GM23338 (cell line): Measurements from ENCODE around the gene OVCA2. TPM values are rescaled to one million over a fixed set of nuclear protein-coding genes. Genes with fewer than 3 reads are reported as not detected.
"Not testable (repeated sequence)": the region's sequence is repeated elsewhere in the genome, so short reads cannot be mapped to it uniquely, and the experiment has no call there.

Experiments used
- ATAC-seq: fragments of 200-7000 bp; cut with Tn5 transposase; 3 replicates; pipeline ENCODE4 v1.9.1; 2020
- DNase-seq: peaks from one replicate; pipeline ENCODE4 v3.0.0-alpha.2; 2015; ENCODE audit warnings: low spot score
- H2AFZ ChIP-seq: fragments of 200-600 bp; sonication (generic); 2 replicates; pipeline ENCODE4 v1.8.0; 2016; ENCODE audit warnings: antibody characterized with exemption, mild to moderate bottlenecking, moderate library complexity
- H3F3A ChIP-seq: fragments of 200-600 bp; sonication (generic); replicated peaks from 2 replicates; pipeline ENCODE4 v1.8.0; 2017; ENCODE audit warnings: antibody characterized with exemption, mixed run types, low read depth
- H3K27ac ChIP-seq: fragments of 200-600 bp; sonication (generic); 2 replicates; pipeline ENCODE4 v1.6.1; 2016; ENCODE audit warnings: low read depth
- H3K27me3 ChIP-seq: fragments of 200-600 bp; sonication (generic); 2 replicates; pipeline ENCODE4 v1.8.0; 2016; ENCODE audit warnings: mild to moderate bottlenecking, mixed run types, moderate library complexity; ENCODE audit not compliant: insufficient read depth
- H3K36me3 ChIP-seq: fragments of 200-600 bp; sonication (generic); 2 replicates; pipeline ENCODE4 v1.8.0; 2016; ENCODE audit warnings: mild to moderate bottlenecking; ENCODE audit not compliant: insufficient read depth
- H3K4me1 ChIP-seq: fragments of 200-600 bp; sonication (generic); 2 replicates; pipeline ENCODE4 v1.8.0; 2016; ENCODE audit warnings: mild to moderate bottlenecking, moderate library complexity; ENCODE audit not compliant: insufficient read depth
- H3K4me2 ChIP-seq: fragments of 200-600 bp; sonication (generic); 2 replicates; pipeline ENCODE4 v1.7.1; 2017; ENCODE audit warnings: mixed run types
- H3K4me3 ChIP-seq: fragments of 200-600 bp; sonication (generic); 2 replicates; pipeline ENCODE4 v1.6.1; 2016; ENCODE audit warnings: mixed run types
- H3K79me2 ChIP-seq: fragments of 200-600 bp; sonication (generic); replicated peaks from 2 replicates; pipeline ENCODE4 v1.8.0; 2017; ENCODE audit warnings: mild to moderate bottlenecking; ENCODE audit not compliant: insufficient read depth
- H3K9me2 ChIP-seq: fragments of 200-600 bp; sonication (generic); 2 replicates; pipeline ENCODE4 v1.8.0; 2017; ENCODE audit not compliant: insufficient read depth
- H4K20me1 ChIP-seq: fragments of 200-600 bp; sonication (generic); replicated peaks from 2 replicates; pipeline ENCODE4 v1.8.0; 2017; ENCODE audit warnings: mild to moderate bottlenecking; ENCODE audit not compliant: insufficient read depth
- H3K27ac Mint-ChIP-seq: 2 replicates; pipeline ENCODE4 v1.8.0; 2020; ENCODE audit warnings: inconsistent platforms, mild to moderate bottlenecking, moderate library complexity, mixed read lengths
- H3K27me3 Mint-ChIP-seq: 3 replicates; pipeline ENCODE4 v1.8.0; 2022; ENCODE audit warnings: low read depth, mild to moderate bottlenecking, moderate library complexity, mixed read lengths, inconsistent platforms; ENCODE audit not compliant: insufficient read depth, poor library complexity
- H3K36me3 Mint-ChIP-seq: 3 replicates; pipeline ENCODE4 v1.8.0; 2021; ENCODE audit warnings: low read depth, mild to moderate bottlenecking, inconsistent platforms, moderate library complexity, mixed read lengths
- H3K4me1 Mint-ChIP-seq: 3 replicates; pipeline ENCODE4 v1.8.0; 2020; ENCODE audit warnings: mild to moderate bottlenecking, inconsistent platforms, mixed read lengths
- H3K4me3 Mint-ChIP-seq: 3 replicates; pipeline ENCODE4 v1.8.0; 2021; ENCODE audit warnings: moderate library complexity, mild to moderate bottlenecking, inconsistent platforms, mixed read lengths
- H3K9me3 Mint-ChIP-seq: 3 replicates; pipeline ENCODE4 v1.8.0; 2020; ENCODE audit warnings: moderate library complexity, mild to moderate bottlenecking, inconsistent platforms, mixed read lengths
- CREB1 ChIP-seq: fragments of 250-450 bp; sonication (Bioruptor Pico); IDR thresholded peaks from 2 replicates; pipeline ENCODE4 v1.5.0; 2020; ENCODE audit warnings: low read depth, mild to moderate bottlenecking, moderate library complexity
- EZH2 ChIP-seq: fragments of 200-600 bp; sonication (generic); IDR thresholded peaks from one replicate; pipeline ENCODE4 v1.8.0; 2017; ENCODE audit warnings: antibody characterized with exemption, mild to moderate bottlenecking, low read depth; ENCODE audit not compliant: unreplicated experiment
- EZH2phosphoT487 ChIP-seq: fragments of 200-600 bp; sonication (generic); IDR thresholded peaks from one replicate; pipeline ENCODE4 v1.8.1; 2018; ENCODE audit warnings: antibody characterized with exemption; ENCODE audit not compliant: unreplicated experiment
- JUNB ChIP-seq: IDR thresholded peaks from one replicate; pipeline ENCODE4 v1.6.1; 2016; ENCODE audit warnings: antibody characterized with exemption; ENCODE audit not compliant: unreplicated experiment
- NANOG ChIP-seq: IDR thresholded peaks from 2 replicates; pipeline ENCODE4 v1.6.1; 2016; ENCODE audit warnings: antibody characterized with exemption, borderline replicate concordance
- STAT1 ChIP-seq: IDR thresholded peaks from one replicate; pipeline ENCODE4 v1.6.1; 2016; ENCODE audit warnings: antibody characterized with exemption; ENCODE audit not compliant: unreplicated experiment
- ZNF331 ChIP-seq: fragments of 250-450 bp; sonication (Bioruptor Pico); IDR thresholded peaks from 2 replicates; pipeline ENCODE4 v1.5.0; 2020; ENCODE audit warnings: low read depth, mild to moderate bottlenecking, moderate library complexity
- polyA plus RNA-seq: library from polyadenylated mRNA; unstranded; fragments of >200 nt; fragmentation: Nextera tagmentation; extraction: Ambion mirVana; gene quantifications from 2 replicates; pipeline ENCODE4 v1.2.1, GENCODE V29; 2016
- total RNA-seq: library from RNA; depleted of rRNA; stranded (reverse); fragments of >200 nt; shearing (Covaris generic); gene quantifications from 2 replicates; pipeline ENCODE4 v1.2.3, GENCODE V29; 2014
- TF ChIP-seq, protein P1 (sequence below): IDR thresholded peaks from 2 replicates; pipeline ENCODE4 v1.6.1; 2016; ENCODE audit warnings: antibody characterized with exemption
- TF ChIP-seq, protein P2 (sequence below): IDR thresholded peaks from one replicate; pipeline ENCODE4 v1.6.1; 2018; ENCODE audit warnings: antibody characterized with exemption; ENCODE audit not compliant: unreplicated experiment

The OVCA2 gene
- total and polyA plus RNA-seq, 2 experiments from 2014 or later = 15.9 to 21.3 TPM

DNA sequence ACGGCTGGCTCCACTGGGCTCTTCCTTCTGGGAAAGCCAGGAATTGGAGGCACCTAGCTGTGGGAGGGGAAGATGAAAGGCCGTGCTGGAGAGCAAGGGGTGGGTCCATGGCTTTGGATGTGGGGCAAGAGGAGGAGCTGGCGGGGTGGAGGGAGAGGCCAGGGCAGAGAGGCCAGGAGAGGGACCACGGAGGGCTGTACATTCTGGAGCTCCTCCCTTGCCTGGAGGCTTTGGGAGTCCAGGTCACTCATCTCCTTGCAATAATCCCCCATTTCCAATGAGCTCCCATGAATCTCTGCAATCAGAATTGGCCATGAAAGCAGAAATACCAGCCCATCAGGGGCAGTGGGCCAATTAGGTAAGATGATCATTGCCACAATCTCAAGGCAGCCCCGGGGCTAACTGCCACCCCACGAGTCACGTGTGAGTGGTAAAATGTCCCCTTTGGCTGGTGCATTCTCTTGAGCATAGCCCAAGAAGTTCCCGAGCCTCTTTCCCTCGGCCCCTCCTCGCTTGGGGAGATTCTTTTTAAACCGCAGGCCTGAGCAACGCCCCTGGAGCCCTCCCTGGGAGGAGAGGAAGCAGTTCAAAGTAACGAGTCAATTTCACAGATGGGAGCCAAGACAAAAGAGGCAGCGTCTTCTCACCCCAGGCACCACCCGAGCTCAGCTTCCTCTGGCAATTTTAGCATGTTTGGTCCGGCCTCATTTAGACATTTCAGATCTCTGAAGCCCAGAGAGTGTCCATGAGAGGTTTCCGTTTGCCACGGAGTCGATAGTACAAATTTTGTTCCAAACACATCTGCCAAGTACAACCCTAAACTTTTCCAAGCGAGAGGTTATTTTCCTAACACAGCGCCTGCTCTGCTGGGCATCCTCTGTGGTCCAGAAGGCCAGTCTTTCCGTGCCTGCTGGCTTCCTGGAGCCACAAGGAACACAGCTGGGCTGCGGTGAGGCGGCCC is 30.1 kb upstream of the OVCA2 start:
- peak; percentile 64 for DNase-seq
- no peaks in the 10 kb centered on the region; the same call in 2 of the 3 replicates for H3K9me3 Mint-ChIP-seq
- H4K20me1 ChIP-seq = no peaks in the 10 kb centered on the region
- no peak overlapping the region; the same call in 2 of the 3 replicates for H3K4me3 Mint-ChIP-seq
- no peaks in the 10 kb centered on the region; the same call in 1 of the 2 replicates for H3F3A ChIP-seq
- peaks cover 13% of the 10 kb centered on the region; the same call in 1 of the 2 replicates for H3K4me1 ChIP-seq
- no peak for TF ChIP-seq CREB1 (CRISPR knock-in tag)
- no peak for TF ChIP-seq ZNF331 (CRISPR knock-in tag)
- no peak for TF ChIP-seq NANOG
- no peaks in the 10 kb centered on the region for H3K79me2 ChIP-seq
- peak; percentile 82 for ATAC-seq
- H2AFZ ChIP-seq = peak overlapping the region; percentile 43
- H3K27me3 ChIP-seq = 0 out of 2 replicates have a peak, but pooled peaks cover 5% of the 10 kb centered on the region
- no peaks in the 10 kb centered on the region for H3K36me3 ChIP-seq
- H3K4me2 ChIP-seq = peak overlapping the region; percentile 7; the same call in 1 of the 2 replicates
- H3K9me2 ChIP-seq = no peaks in the 10 kb centered on the region
- H3K27me3 Mint-ChIP-seq = peaks cover 27% of the 10 kb centered on the region
- H3K4me3 ChIP-seq = no peak overlapping the region
- H3K27ac Mint-ChIP-seq = no peak overlapping the region
- peaks cover 14% of the 10 kb centered on the region for H3K4me1 Mint-ChIP-seq
- no peak overlapping the region for H3K27ac ChIP-seq
- no peaks in the 10 kb centered on the region for H3K36me3 Mint-ChIP-seq

DNA sequence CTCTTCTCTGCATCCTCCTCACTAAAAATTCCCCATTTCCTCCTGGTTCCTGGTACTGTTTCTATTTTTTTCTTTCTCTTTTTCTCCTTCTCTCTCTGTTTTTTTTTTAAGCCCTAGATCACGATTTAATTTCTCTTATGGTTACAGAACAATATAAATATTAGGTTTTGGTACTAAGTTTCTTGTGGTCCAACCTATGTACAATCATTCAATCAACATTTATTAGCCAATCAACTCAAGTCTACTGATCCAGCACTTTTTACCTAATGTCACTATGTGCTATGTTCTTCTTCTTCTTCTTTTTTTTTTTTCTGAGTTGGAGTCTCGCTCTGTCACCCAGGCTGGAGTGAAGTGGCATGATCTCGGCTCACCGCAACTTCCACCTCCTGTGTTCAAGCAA is 29.3 kb upstream of the OVCA2 start:
- H3K4me3 ChIP-seq = no peak overlapping the region
- no peaks in the 10 kb centered on the region for H4K20me1 ChIP-seq
- H3K4me2 ChIP-seq = no peak overlapping the region
- no peak overlapping the region for H3K27ac ChIP-seq
- DNase-seq = no peak
- H2AFZ ChIP-seq = no peak overlapping the region
- H3K79me2 ChIP-seq = no peaks in the 10 kb centered on the region
- H3K27me3 ChIP-seq = 0 out of 2 replicates have a peak, but pooled peaks cover 5% of the 10 kb centered on the region
- Mint-ChIP-seq H3K9me3 (no peaks in the 10 kb centered on the region; the same call in 2 of the 3 replicates), H3K27ac (no peak overlapping the region), H3K36me3 (no peaks in the 10 kb centered on the region), H3K4me3 (no peak overlapping the region; the same call in 2 of the 3 replicates), H3K4me1 (peaks cover 17% of the 10 kb centered on the region), H3K27me3 (peaks cover 27% of the 10 kb centered on the region)
- ATAC-seq = no peak
- peaks cover 13% of the 10 kb centered on the region; the same call in 1 of the 2 replicates for H3K4me1 ChIP-seq
- no peak for TF ChIP-seq ZNF331 (CRISPR knock-in tag)
- TF ChIP-seq STAT1 = no peak
- no peak for TF ChIP-seq EZH2
- no peak for TF ChIP-seq NANOG
- no peak for TF ChIP-seq JUNB
- TF ChIP-seq, protein P1, sequence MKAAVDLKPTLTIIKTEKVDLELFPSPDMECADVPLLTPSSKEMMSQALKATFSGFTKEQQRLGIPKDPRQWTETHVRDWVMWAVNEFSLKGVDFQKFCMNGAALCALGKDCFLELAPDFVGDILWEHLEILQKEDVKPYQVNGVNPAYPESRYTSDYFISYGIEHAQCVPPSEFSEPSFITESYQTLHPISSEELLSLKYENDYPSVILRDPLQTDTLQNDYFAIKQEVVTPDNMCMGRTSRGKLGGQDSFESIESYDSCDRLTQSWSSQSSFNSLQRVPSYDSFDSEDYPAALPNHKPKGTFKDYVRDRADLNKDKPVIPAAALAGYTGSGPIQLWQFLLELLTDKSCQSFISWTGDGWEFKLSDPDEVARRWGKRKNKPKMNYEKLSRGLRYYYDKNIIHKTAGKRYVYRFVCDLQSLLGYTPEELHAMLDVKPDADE = no peak
- TF ChIP-seq, protein P2, sequence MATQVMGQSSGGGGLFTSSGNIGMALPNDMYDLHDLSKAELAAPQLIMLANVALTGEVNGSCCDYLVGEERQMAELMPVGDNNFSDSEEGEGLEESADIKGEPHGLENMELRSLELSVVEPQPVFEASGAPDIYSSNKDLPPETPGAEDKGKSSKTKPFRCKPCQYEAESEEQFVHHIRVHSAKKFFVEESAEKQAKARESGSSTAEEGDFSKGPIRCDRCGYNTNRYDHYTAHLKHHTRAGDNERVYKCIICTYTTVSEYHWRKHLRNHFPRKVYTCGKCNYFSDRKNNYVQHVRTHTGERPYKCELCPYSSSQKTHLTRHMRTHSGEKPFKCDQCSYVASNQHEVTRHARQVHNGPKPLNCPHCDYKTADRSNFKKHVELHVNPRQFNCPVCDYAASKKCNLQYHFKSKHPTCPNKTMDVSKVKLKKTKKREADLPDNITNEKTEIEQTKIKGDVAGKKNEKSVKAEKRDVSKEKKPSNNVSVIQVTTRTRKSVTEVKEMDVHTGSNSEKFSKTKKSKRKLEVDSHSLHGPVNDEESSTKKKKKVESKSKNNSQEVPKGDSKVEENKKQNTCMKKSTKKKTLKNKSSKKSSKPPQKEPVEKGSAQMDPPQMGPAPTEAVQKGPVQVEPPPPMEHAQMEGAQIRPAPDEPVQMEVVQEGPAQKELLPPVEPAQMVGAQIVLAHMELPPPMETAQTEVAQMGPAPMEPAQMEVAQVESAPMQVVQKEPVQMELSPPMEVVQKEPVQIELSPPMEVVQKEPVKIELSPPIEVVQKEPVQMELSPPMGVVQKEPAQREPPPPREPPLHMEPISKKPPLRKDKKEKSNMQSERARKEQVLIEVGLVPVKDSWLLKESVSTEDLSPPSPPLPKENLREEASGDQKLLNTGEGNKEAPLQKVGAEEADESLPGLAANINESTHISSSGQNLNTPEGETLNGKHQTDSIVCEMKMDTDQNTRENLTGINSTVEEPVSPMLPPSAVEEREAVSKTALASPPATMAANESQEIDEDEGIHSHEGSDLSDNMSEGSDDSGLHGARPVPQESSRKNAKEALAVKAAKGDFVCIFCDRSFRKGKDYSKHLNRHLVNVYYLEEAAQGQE = no peak
- no peak for TF ChIP-seq EZH2phosphoT487
- H3K9me2 ChIP-seq = no peaks in the 10 kb centered on the region
- no peaks in the 10 kb centered on the region for H3K36me3 ChIP-seq
- H3F3A ChIP-seq = no peaks in the 10 kb centered on the region; the same call in 1 of the 2 replicates

DNA sequence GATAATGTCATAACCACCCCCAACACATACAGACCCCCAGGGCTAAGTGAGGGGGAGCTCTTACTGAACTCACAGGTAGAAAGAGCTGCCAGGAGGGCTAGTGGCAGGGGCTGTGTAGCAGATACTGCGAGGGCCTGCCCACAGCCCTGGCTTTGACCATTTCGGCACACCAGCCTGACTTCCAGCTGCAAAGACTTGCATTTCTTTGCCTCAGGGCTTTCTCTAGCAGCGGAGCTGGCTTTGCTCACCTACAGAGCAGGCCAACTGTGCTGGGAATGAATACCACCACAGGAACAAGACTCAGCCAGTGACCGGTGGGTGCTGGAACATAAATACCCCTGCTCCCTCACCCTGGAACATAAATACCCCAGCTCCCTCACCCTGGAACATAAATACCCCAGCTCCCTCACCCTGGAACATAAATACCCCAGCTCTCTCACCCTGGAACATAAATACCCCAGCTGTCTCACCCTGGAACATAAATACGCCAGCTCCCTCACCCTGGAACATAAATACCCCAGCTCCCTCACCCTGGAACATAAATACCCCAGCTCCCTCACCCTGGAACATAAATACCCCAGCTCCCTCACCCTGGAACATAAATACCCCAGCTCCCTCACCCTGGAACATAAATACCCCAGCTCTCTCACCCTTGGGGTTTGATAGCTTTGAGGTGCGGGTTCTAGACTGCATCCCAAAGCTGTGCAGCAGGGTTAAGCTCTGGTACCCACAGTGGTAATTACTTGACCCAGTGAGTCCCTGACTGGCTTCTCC is 28.4 kb upstream of the OVCA2 start:
- H2AFZ ChIP-seq, H3F3A ChIP-seq, H3K27ac Mint-ChIP-seq, H3K36me3 Mint-ChIP-seq, H3K4me3 Mint-ChIP-seq, H3K27me3 ChIP-seq, H3K79me2 ChIP-seq, DNase-seq, H3K9me2 ChIP-seq, H3K27ac ChIP-seq, H3K4me2 ChIP-seq, ATAC-seq, H3K9me3 Mint-ChIP-seq, H3K36me3 ChIP-seq, H3K4me3 ChIP-seq, H4K20me1 ChIP-seq: not testable (repeated sequence)
- H3K4me1 ChIP-seq = peaks cover 13% of the 10 kb centered on the region; the same call in 1 of the 2 replicates
- Mint-ChIP-seq H3K27me3 (peaks cover 35% of the 10 kb centered on the region), H3K4me1 (peaks cover 17% of the 10 kb centered on the region)
